Mesenchymal stem cell (in vitro differentiated cells and primary cell): Measurements from ENCODE around the gene IFNLR1.

Experiments
- DNase-seq: peaks from one replicate; pipeline ENCODE4 v3.0.0-alpha.2; 2013
- H2AFZ ChIP-seq: one replicate; pipeline ENCODE4 v1.6.1; 2013; ENCODE audit warnings: low read depth, mild to moderate bottlenecking, control low read depth, inconsistent platforms, low read length, moderate library complexity
- H2AK5ac ChIP-seq: 2 replicates; pipeline ENCODE4 v1.6.1; 2013; ENCODE audit warnings: low read length, moderate library complexity, mild to moderate bottlenecking, inconsistent platforms; ENCODE audit not compliant: severe bottlenecking
- H2BK120ac ChIP-seq: one replicate; pipeline ENCODE4 v1.6.1; 2013; ENCODE audit warnings: low read depth, mild to moderate bottlenecking, inconsistent platforms, low read length, moderate library complexity
- H2BK12ac ChIP-seq, 2 experiments: one replicate each; pipeline ENCODE4 v1.6.1; 2013; ENCODE audit warnings: inconsistent platforms in 2 of 2, low read length in 2 of 2, mild to moderate bottlenecking in 2 of 2, moderate library complexity in 2 of 2, control low read depth in 1 of 2
- H2BK15ac ChIP-seq: one replicate; pipeline ENCODE4 v1.6.1; 2013; ENCODE audit warnings: mild to moderate bottlenecking, low read depth, inconsistent platforms; ENCODE audit not compliant: poor library complexity, severe bottlenecking
- H2BK5ac ChIP-seq: 2 replicates; pipeline ENCODE4 v1.6.1; 2013; ENCODE audit warnings: low read depth, mild to moderate bottlenecking, low read length, control low read depth, inconsistent platforms; ENCODE audit not compliant: poor library complexity, severe bottlenecking
- H3K14ac ChIP-seq, 2 experiments: one replicate each; pipeline ENCODE4 v1.6.1; 2013; ENCODE audit warnings: inconsistent platforms in 2 of 2, low read length in 2 of 2, control low read depth in 1 of 2, mild to moderate bottlenecking in 1 of 2, moderate library complexity in 1 of 2
- H3K18ac ChIP-seq, 2 experiments: one replicate each; pipeline ENCODE4 v1.6.1; 2013; ENCODE audit warnings: inconsistent platforms in 2 of 2, low read length in 2 of 2, control low read depth in 1 of 2, low read depth in 1 of 2, mild to moderate bottlenecking in 1 of 2
- H3K23ac ChIP-seq, 2 experiments: one replicate each; pipeline ENCODE4 v1.6.1; 2013; ENCODE audit warnings: inconsistent platforms in 2 of 2, low read length in 2 of 2, mild to moderate bottlenecking in 2 of 2, moderate library complexity in 2 of 2, control low read depth in 1 of 2
- H3K27ac ChIP-seq: 2 replicates; pipeline ENCODE4 v1.5.1; 2013; ENCODE audit warnings: mild to moderate bottlenecking, moderate library complexity, low read length, control low read depth, inconsistent platforms; ENCODE audit not compliant: poor library complexity, severe bottlenecking
- H3K27me3 ChIP-seq, 2 experiments: 2 replicates each; pipeline versions ENCODE4 v1.6.1 to v1.7.0; 2013; ENCODE audit warnings: low read length in 2 of 2, mild to moderate bottlenecking in 2 of 2, moderate library complexity in 2 of 2, control low read depth in 1 of 2, inconsistent platforms in 1 of 2; ENCODE audit not compliant: control insufficient read depth in 1 of 2, insufficient read depth in 1 of 2
- H3K36me3 ChIP-seq, 2 experiments: 2 replicates each; pipeline versions ENCODE4 v1.6.1 to v1.7.0; 2013; ENCODE audit warnings: low read length in 2 of 2, control low read depth in 1 of 2, inconsistent platforms in 1 of 2, low read depth in 1 of 2, mild to moderate bottlenecking in 1 of 2; ENCODE audit not compliant: insufficient read depth in 2 of 2, control insufficient read depth in 1 of 2
- H3K4ac ChIP-seq, 2 experiments: one replicate each; pipeline ENCODE4 v1.6.1; 2013; ENCODE audit warnings: inconsistent platforms in 2 of 2, low read length in 2 of 2, mild to moderate bottlenecking in 2 of 2, moderate library complexity in 2 of 2, control low read depth in 1 of 2, low read depth in 1 of 2
- H3K4me1 ChIP-seq: 2 replicates; pipeline ENCODE4 v1.6.1; 2013; ENCODE audit warnings: low read depth, low read length, control low read depth; ENCODE audit not compliant: control insufficient read depth, insufficient read depth
- H3K4me2 ChIP-seq: 2 replicates; pipeline ENCODE4 v1.6.1; 2013; ENCODE audit warnings: low read length, mild to moderate bottlenecking, inconsistent platforms; ENCODE audit not compliant: poor library complexity, severe bottlenecking
- H3K4me3 ChIP-seq, 2 experiments: 2 replicates each; pipeline versions ENCODE4 v1.5.1 to v1.7.0; 2013; ENCODE audit warnings: low read length in 2 of 2, mild to moderate bottlenecking in 2 of 2, control low read depth in 1 of 2, low read depth in 1 of 2; ENCODE audit not compliant: insufficient read depth in 1 of 2
- H3K79me1 ChIP-seq: replicated peaks from 2 replicates; pipeline ENCODE4 v1.6.1; 2013; ENCODE audit warnings: mild to moderate bottlenecking, control low read depth, low read length, inconsistent platforms; ENCODE audit not compliant: poor library complexity, severe bottlenecking
- H3K9ac ChIP-seq: 2 replicates; pipeline ENCODE4 v1.7.0; 2013; ENCODE audit warnings: mild to moderate bottlenecking, low read length, moderate library complexity
- H3K9me3 ChIP-seq: 2 replicates; pipeline ENCODE4 v1.7.0; 2013; ENCODE audit warnings: mild to moderate bottlenecking, low read length; ENCODE audit not compliant: control insufficient read depth
- H4K8ac ChIP-seq: one replicate; pipeline ENCODE4 v1.6.1; 2013; ENCODE audit warnings: inconsistent platforms, mild to moderate bottlenecking, low read length, moderate library complexity
- H4K91ac ChIP-seq: one replicate; pipeline ENCODE4 v1.6.1; 2013; ENCODE audit warnings: mild to moderate bottlenecking, low read length, inconsistent platforms
- WGBS: methylation state at CpG from one replicate; pipeline ENCODE4 v1.1.7; 2013; ENCODE audit warnings: mixed read lengths; 5-methylcytosine and 5-hydroxymethylcytosine counted together

IFNLR1 gene

GRCh38 chr1:24134376-24134775 is 52.7 kb downstream of the IFNLR1 start:
- Histone ChIP-seq H3K36me3 (no peaks in the 10 kb centered on the region), H2BK12ac (no peak overlapping the region), H3K9ac (no peak overlapping the region), H3K27me3 (peaks cover 0 to 21% of the 10 kb centered on the region in 2 experiments), H4K8ac (no peak overlapping the region), H3K23ac (no peak overlapping the region), H3K79me1 (no peaks in the 10 kb centered on the region), H4K91ac (no peak overlapping the region), H3K9me3 (peaks cover 5% of the 10 kb centered on the region), H3K4me1 (no peaks in the 10 kb centered on the region), H3K18ac (no peak overlapping the region), H3K14ac (no peak overlapping the region), H2AFZ (no peak overlapping the region), H2BK5ac (no peak overlapping the region), H3K27ac (no peak overlapping the region), H2BK120ac (no peak overlapping the region), H3K4me3 (no peak overlapping the region), H3K4ac (no peak overlapping the region), H2AK5ac (no peak overlapping the region), H2BK15ac (no peak overlapping the region), H3K4me2 (no peak overlapping the region)
- no peak for DNase-seq
- WGBS = 89% methylated on average over 3 of the region's 3 CpGs

GRCh38 chr1:24133819-24134218 is 53.3 kb downstream of the IFNLR1 start:
- Histone ChIP-seq H2AFZ (no peak overlapping the region), H3K4me1 (no peaks in the 10 kb centered on the region), H2BK120ac (no peak overlapping the region), H3K9me3 (peaks cover 5% of the 10 kb centered on the region), H3K27me3 (peaks cover 0 to 18% of the 10 kb centered on the region in 2 experiments), H4K91ac (no peak overlapping the region), H3K14ac (no peak overlapping the region), H3K23ac (no peak overlapping the region), H4K8ac (no peak overlapping the region), H2BK12ac (no peak overlapping the region), H2BK5ac (no peak overlapping the region), H3K18ac (no peak overlapping the region), H3K4me3 (no peak overlapping the region), H3K27ac (no peak overlapping the region), H3K4me2 (no peak overlapping the region), H2BK15ac (no peak overlapping the region), H3K9ac (no peak overlapping the region), H3K36me3 (no peaks in the 10 kb centered on the region), H2AK5ac (no peak overlapping the region), H3K79me1 (no peaks in the 10 kb centered on the region), H3K4ac (no peak overlapping the region)
- WGBS = no CpG with 5 or more reads among the region's 1 CpG
- no peak for DNase-seq

- Histone ChIP-seq H3K9ac (no peak overlapping the region), H4K91ac (no peak overlapping the region), H3K27me3 (peaks cover 0 to 19% of the 10 kb centered on the region in 2 experiments), H3K4me3 (no peak overlapping the region), H2BK5ac (no peak overlapping the region), H2BK120ac (no peak overlapping the region), H4K8ac (no peak overlapping the region), H3K4ac (no peak overlapping the region), H3K27ac (no peak overlapping the region), H3K14ac (no peak overlapping the region), H2BK15ac (no peak overlapping the region), H2BK12ac (no peak overlapping the region), H3K36me3 (no peaks in the 10 kb centered on the region), H3K4me1 (no peaks in the 10 kb centered on the region), H3K23ac (no peak overlapping the region), H2AFZ (no peak overlapping the region), H2AK5ac (no peak overlapping the region), H3K18ac (no peak overlapping the region), H3K9me3 (peaks cover 5% of the 10 kb centered on the region), H3K79me1 (no peaks in the 10 kb centered on the region), H3K4me2 (no peak overlapping the region)
- no peak for DNase-seq
- WGBS = 86% methylated on average over 2 of the region's 3 CpGs
These were observed 56.7 kb downstream of the IFNLR1 start for GRCh38 chr1:24130385-24130784.

- Histone ChIP-seq H3K14ac (no peak overlapping the region), H3K23ac (no peak overlapping the region), H2AK5ac (no peak overlapping the region), H3K27ac (no peak overlapping the region), H3K9me3 (peaks cover 5% of the 10 kb centered on the region), H3K4me3 (no peak overlapping the region), H2BK15ac (no peak overlapping the region), H2BK12ac (no peak overlapping the region), H3K4me1 (no peaks in the 10 kb centered on the region), H2AFZ (no peak overlapping the region), H3K18ac (peak overlapping the region in 1 of 2 experiments; percentile 2), H2BK5ac (no peak overlapping the region), H2BK120ac (no peak overlapping the region), H3K27me3 (peaks cover 0 to 22% of the 10 kb centered on the region in 2 experiments), H3K36me3 (no peaks in the 10 kb centered on the region), H3K79me1 (no peaks in the 10 kb centered on the region), H4K91ac (no peak overlapping the region), H3K9ac (no peak overlapping the region), H3K4me2 (no peak overlapping the region), H3K4ac (no peak overlapping the region), H4K8ac (no peak overlapping the region)
- WGBS = 91% methylated on average over 7 of the region's 7 CpGs
- no peak for DNase-seq
These were observed 59.2 kb downstream of the IFNLR1 start for GRCh38 chr1:24127801-24128363.
